GM11168 (cell line): ENCODE measurements around the gene ABHD17C.

ENCODE experiments used
- in situ Hi-C: fragments of 300-500 bp; cut with MboI; formaldehyde crosslinking; loops from one replicate; pipeline ENCODE4 v1.12.0; 2022; ENCODE audit warnings: low sequenced_read_pairs; ENCODE audit not compliant: unreplicated experiment

The ABHD17C gene

GRCh38 chr15:80779658-80780415, 84.7 kb downstream of the ABHD17C start:
- in situ Hi-C loops = loop anchor here (5.0 kb wide), 1 partner anchor 328 kb away; no protein-coding TSS in a partner anchor

GRCh38 chr15:80780416-80781221, 85.5 kb downstream of the ABHD17C start:
- in situ Hi-C loops = no loop called here

GRCh38 chr15:80783260-80783659, 88.2 kb downstream of the ABHD17C start:
- in situ Hi-C loops = no loop called here

DNA sequence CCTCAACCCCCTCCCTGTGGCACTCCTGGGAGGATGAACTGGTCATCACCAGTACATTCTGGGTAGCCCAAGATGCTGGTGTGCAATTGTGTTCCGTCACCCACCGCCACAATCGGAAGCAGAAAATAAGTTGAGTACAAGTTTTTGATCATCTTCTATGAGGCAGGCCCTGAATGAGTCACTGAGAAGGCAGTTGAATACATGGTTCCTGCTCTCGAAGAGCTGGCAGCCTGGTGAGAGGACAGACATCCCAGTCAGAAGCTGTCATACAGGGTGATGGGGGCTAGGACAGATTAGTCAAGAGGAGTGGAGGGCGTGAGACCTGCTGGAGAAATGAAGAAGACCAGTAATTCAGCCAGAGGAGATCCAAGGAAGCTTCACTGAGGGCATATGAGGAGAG, 90.2 kb downstream of the ABHD17C start:
- in situ Hi-C loops = no loop called here

GRCh38 chr15:80785811-80786354, 90.8 kb downstream of the ABHD17C start:
- in situ Hi-C loops = no loop called here

GRCh38 chr15:80787316-80787715, 92.2 kb downstream of the ABHD17C start:
- in situ Hi-C loops = no loop called here

DNA sequence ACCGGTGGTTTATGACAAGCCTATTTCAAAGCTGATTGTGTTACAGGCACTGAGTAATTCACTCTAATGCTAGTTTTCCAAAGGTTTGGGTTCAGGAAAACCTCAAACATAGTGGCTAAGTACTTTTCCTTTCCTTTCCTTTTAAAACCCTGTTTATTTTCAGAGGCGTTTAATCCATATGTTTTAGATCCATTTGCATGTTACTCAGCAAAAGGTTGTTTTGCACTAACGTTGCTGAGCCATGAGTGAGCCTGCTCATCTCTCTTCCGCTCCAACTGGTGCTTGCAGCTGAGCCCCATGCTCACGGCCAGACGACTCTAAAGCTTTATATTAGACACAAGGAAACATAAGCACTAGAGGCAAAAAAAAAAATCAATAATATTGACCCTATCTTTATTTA, 93.4 kb downstream of the ABHD17C start:
- in situ Hi-C loops = no loop called here

DNA sequence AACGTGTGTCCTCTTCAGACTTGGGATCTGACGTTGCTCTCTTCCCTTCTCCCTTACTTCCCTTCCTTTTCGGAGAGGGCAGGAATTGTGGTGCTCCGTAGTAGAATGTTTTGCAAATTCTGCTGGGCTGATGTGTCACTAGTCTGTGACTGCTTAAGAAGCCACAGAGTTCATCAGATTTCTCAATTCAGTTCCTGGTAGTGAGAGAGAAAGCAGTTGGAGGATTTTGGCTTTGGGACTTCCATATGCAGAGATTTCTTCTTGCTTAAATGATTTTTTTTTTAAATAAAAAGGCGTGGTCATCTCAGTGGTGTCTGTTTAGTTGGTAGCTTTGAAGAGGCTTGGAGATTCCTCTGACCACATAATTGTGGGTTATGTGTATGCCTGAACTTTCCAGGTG, 94.2 kb downstream of the ABHD17C start:
- in situ Hi-C loops = no loop called here

DNA sequence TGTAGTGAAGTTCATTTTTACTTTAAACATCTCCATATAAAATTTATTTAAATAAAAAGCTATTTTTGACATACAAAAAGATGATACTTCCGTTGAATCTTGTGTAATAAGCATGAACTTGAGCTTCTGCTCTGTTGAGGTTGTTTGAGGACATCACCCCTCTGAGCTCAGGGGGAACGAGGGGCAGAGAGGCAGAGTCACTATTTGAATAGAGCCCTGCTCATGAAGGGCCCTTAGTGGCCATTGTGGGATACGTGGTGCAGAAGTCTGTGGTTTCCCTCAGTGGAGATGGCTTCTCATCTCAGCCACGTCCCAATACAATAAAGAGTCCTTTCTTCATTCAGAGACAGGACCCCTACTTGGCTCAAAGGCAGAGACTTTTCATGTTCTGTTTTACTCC, 94.7 kb downstream of the ABHD17C start:
- in situ Hi-C loops = no loop called here

DNA sequence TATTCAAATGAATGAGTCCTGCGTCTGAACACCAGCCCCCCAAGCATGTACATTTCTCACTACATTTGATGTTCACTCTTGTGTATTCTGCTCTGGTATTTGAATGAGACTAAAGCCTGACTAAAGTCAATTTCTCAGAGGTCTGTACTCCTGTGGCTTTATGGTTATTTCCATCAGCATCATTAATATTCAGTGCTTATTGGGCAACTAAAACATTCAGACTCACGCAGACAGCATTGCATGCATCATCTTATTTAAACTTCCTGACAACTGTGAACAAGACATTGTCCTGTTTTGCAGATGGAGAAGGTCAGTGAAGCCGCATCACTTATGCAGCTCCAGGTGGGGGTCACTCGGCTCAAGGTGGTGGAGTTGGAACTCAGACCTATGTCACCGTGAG, 95.1 kb downstream of the ABHD17C start:
- in situ Hi-C loops = no loop called here

- in situ Hi-C loops = no loop called here
Observed at GRCh38 chr15:80791004-80791403, 95.9 kb downstream of the ABHD17C start.

DNA sequence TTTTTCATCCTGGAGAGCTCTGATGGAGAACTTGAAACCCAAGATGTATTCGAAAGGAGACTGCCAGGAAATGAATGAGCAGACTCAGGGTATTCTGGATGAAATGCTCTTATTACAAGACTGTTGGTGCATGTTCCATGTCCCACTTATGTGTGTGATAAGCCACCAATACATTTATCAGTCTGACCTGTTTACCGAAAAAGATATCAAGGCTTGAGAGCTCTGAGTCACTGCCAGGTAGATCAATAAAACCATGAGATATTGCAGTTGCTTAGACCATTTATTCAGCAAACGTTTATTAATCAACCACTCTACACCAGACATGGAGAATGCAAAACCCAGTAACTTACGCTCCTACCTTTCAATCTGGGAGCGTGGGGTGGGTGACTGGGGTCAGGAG, 101.3 kb downstream of the ABHD17C start:
- in situ Hi-C loops = no loop called here

- in situ Hi-C loops = no loop called here
Observed at GRCh38 chr15:80798911-80799310, 103.8 kb downstream of the ABHD17C start.

GRCh38 chr15:80800067-80800466, 105.0 kb downstream of the ABHD17C start:
- in situ Hi-C loops = no loop called here

GRCh38 chr15:80801891-80802680, 107.0 kb downstream of the ABHD17C start:
- in situ Hi-C loops = no loop called here

DNA sequence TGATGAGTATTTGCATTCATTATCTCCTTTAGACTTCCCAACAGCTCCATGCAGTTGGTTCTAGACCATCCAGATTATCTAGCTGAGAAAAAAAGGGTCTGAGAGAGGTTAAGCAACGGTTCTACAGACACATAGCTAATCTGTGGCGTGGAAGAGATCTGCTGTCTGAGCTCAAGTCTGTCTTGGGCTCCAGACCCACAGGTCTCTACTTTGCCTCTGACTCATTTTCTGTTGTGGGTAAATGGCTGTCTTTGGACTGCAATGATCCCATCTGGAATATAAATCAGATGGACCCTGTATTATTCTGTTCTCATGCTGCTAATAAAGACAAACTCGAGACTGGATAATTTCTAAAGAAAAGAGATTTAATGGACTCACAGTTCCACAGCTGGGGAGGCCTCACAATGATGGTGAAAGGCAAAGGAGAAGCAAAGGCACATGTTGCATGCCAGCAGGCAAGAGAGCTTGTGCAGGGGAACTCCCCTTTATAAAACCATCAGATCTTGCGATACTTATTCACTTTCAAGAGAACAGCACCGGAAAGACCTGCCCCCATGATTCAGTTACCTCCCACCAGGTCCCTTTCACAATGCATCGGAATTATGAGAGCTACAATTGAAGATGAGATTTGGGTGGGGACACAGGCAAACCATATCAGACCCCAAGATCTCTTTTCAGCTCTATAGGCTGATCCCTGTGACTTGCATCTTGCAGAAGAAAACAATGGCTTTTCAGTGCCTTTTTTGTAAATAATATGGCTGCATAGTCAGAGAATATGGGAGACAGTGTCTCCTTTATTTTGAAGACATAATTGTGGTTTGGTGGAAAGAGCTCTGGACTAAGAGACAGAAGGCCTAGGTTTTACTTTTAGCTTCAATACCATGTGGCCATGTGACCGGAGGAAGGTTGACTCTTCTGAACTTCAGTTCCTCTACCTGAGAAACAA, 108.7 kb downstream of the ABHD17C start:
- in situ Hi-C loops = no loop called here

GRCh38 chr15:80804970-80805495, 109.9 kb downstream of the ABHD17C start:
- in situ Hi-C loops = no loop called here
